Measurements from ENCODE around the gene PEDS1. TPM values are rescaled to one million over a fixed set of nuclear protein-coding genes. Genes with fewer than 3 reads are reported as not detected.

The PEDS1 gene
- total and polyA plus RNA-seq, 2 of the 13 experiments (the other 11 are each of a cell fraction or from before 2014, with no cell fraction given), result 30.5 to 93.9 TPM

GRCh38 chr20:50188879-50189680 lies 35.6 kb upstream of the PEDS1 start (continued):
- TF ChIP-seq ZBTB43 (CRISPR knock-in tag; conservative IDR thresholded peaks at IDR 0.05), result peak; percentile 69; the same call in 1 of the 2 replicates
- TF ChIP-seq RFX5 (IDR thresholded peaks at IDR 0.05; ENCODE audit: low read depth, low read length), result no peak
- no peak for TF ChIP-seq SUZ12 (IDR thresholded peaks at IDR 0.05; ENCODE audit: low read depth, low read length)
- TF ChIP-seq ZNF773 (CRISPR knock-in tag; IDR thresholded peaks at IDR 0.05; ENCODE audit: borderline replicate concordance), result no peak
- peak; percentile 7; the same call in 1 of the 2 replicates for TF ChIP-seq ZBTB49 (CRISPR knock-in tag; IDR thresholded peaks at IDR 0.05; ENCODE audit: borderline replicate concordance)
- TF ChIP-seq RORA (CRISPR knock-in tag; IDR thresholded peaks at IDR 0.05), result no peak
- TF ChIP-seq GMEB1 (CRISPR knock-in tag; IDR thresholded peaks at IDR 0.05; ENCODE audit: borderline replicate concordance), result peak; percentile 65
- TF ChIP-seq ATF3 (CRISPR knock-in tag; IDR thresholded peaks at IDR 0.05), result peak; percentile 25; the same call in 1 of the 2 replicates
- no peak for TF ChIP-seq ZNF383 (CRISPR knock-in tag; IDR thresholded peaks at IDR 0.05; ENCODE audit: borderline replicate concordance)
- peak; percentile 98 for TF ChIP-seq THRA (CRISPR knock-in tag; IDR thresholded peaks at IDR 0.05; ENCODE audit: borderline replicate concordance)
- peak; percentile 95 for TF ChIP-seq SKIL (CRISPR knock-in tag; IDR thresholded peaks at IDR 0.05; ENCODE audit: borderline replicate concordance)
- peak; percentile 82; the same call in 1 of the 2 replicates for TF ChIP-seq ZNF362 (CRISPR knock-in tag; IDR thresholded peaks at IDR 0.05; ENCODE audit: borderline replicate concordance)
- no peak for TF ChIP-seq SNRNP70 (IDR thresholded peaks at IDR 0.05; ENCODE audit: low read depth, low read length)
- TF ChIP-seq ZNF331 (CRISPR knock-in tag; IDR thresholded peaks at IDR 0.05), result peak; percentile 99
- TF ChIP-seq SP4 (CRISPR knock-in tag; IDR thresholded peaks at IDR 0.05), result peak; percentile 86

Data from HepG2 (cell line).